ENCODE measurements around the gene CREB3. TPM values are rescaled to one million over a fixed set of nuclear protein-coding genes. Genes with fewer than 3 reads are reported as not detected.

Gene CREB3
- total and polyA plus RNA-seq, 2 of the 4 experiments (the other 2 are of a cell fraction): 60.7 to 106 TPM

DNA sequence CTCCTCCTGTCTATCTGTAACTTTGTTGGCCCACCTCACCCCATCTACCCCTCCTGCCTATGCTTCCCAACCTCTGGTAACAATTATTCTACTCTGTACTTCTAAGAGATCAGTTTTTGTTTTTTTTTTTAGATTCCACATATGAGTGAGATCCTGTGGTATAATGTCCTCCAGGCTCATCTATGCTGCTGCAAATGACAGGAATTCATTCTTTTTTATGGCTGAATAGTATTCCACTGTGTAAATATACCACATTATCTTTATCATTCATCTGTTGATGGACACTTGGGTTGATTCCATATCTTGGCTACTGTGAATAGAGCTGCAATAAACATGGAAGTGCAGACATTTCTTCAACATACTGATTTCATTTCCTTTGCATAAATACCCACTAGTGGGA is 51.0 kb downstream of the CREB3 start:
- Histone ChIP-seq H3K79me1 (ENCODE audit: low read depth in 1 of 2, low read length in 2 of 2) (no peaks in the 10 kb centered on the region), H3K27me3 (ENCODE audit: control insufficient read depth, insufficient read depth, low read length) (peaks cover 39% of the 10 kb centered on the region), H2AK9ac (replicated peaks; ENCODE audit: low read depth, low read length, poor library complexity) (no peak overlapping the region), H3K4me3 (ENCODE audit: insufficient read depth, low read depth, low read length) (no peak overlapping the region), H2AK5ac (ENCODE audit: low read depth, low read length) (no peak overlapping the region), H3K56ac (ENCODE audit: extremely low read depth, insufficient read depth, low read length) (no peak overlapping the region), H2BK15ac (ENCODE audit: low read depth, low read length) (no peak overlapping the region), H3K9me3 (ENCODE audit: control insufficient read depth, insufficient read depth, low read length) (no peaks in the 10 kb centered on the region), H3K36me3 (ENCODE audit: control insufficient read depth, insufficient read depth, low read length) (no peaks in the 10 kb centered on the region), H2BK120ac (ENCODE audit: low read depth, low read length) (no peak overlapping the region), H3K4me2 (ENCODE audit: low read depth, low read length) (no peak overlapping the region), H3K9ac (ENCODE audit: low read depth, low read length) (no peak overlapping the region), H3K18ac (ENCODE audit: low read depth, low read length) (no peak overlapping the region), H4K5ac (ENCODE audit: low read depth, low read length) (no peak overlapping the region), H3K4me1 (ENCODE audit: control insufficient read depth, insufficient read depth, low read length) (no peaks in the 10 kb centered on the region), H3K4ac (ENCODE audit: low read depth, low read length) (no peak overlapping the region), H2BK5ac (ENCODE audit: low read depth, low read length, poor library complexity, severe bottlenecking) (no peak overlapping the region), H4K20me1 (ENCODE audit: insufficient read depth, low read length) (no peaks in the 10 kb centered on the region), H3K27ac (ENCODE audit: insufficient read depth, low read length) (no peak overlapping the region), H3K14ac (replicated peaks; ENCODE audit: low read depth, low read length) (no peak overlapping the region), H2BK20ac (ENCODE audit: low read depth, low read length) (no peak overlapping the region), H4K91ac (ENCODE audit: insufficient read depth, low read depth, low read length) (no peak overlapping the region), H3K9me1 (ENCODE audit: insufficient read depth, low read length) (no peaks in the 10 kb centered on the region; the same call in 1 of the 2 replicates), H4K8ac (ENCODE audit: low read depth in 2 of 2, low read length in 2 of 2) (no peak overlapping the region), H2AFZ (replicated peaks; ENCODE audit: low read length, poor library complexity) (no peak overlapping the region), H3K23ac (ENCODE audit: low read depth, low read length) (no peak overlapping the region)
- dilution Hi-C loops (cut with HindIII; ENCODE audit: low sequenced_read_pairs, unreplicated experiment): no loop called here
- DNase-seq: no peak
- CTCF ChIA-PET: no interaction called here
- no peak for ATAC-seq (ENCODE audit: low read depth)
- TF ChIP-seq, protein P1, sequence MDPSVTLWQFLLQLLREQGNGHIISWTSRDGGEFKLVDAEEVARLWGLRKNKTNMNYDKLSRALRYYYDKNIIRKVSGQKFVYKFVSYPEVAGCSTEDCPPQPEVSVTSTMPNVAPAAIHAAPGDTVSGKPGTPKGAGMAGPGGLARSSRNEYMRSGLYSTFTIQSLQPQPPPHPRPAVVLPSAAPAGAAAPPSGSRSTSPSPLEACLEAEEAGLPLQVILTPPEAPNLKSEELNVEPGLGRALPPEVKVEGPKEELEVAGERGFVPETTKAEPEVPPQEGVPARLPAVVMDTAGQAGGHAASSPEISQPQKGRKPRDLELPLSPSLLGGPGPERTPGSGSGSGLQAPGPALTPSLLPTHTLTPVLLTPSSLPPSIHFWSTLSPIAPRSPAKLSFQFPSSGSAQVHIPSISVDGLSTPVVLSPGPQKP (IDR thresholded peaks at IDR 0.05; ENCODE audit: borderline replicate concordance, low read depth, low read length): no peak
- in situ Hi-C loops (cut with MboI; ENCODE audit: low sequenced_read_pairs): no loop called here
- intact Hi-C loops (cut with micrococcal nuclease): no loop called here
- POLR2A ChIA-PET (ENCODE audit: unreplicated experiment): no interaction called here
- BruUV-seq (replicated peaks): no TSS peak

Small RNA genes within 50 kb of the gene (microRNA-seq; reads per million reads assigned to microRNA genes)
- gene MIR6852 (ENCODE audit: unreplicated experiment) (1.5 reads per million), gene MIR6853 (ENCODE audit: insufficient read depth in 1 of 2, insufficient read length in 1 of 2, unreplicated experiment in 1 of 2) (0.73 to 4.1 reads per million in 2 experiments)

Small RNA genes within 50 kb of the gene (small RNA-seq; reads per million reads assigned to genes)
- 0 to 2.0 (median 0) reads per million in 5 experiments for gene MIR6853

Other genes with a start within 250 kb of the CREB3 start
- gene RUSC2, start 242.6 kb upstream of the CREB3 start, total RNA-seq (2012; rRNA removed): 17.4 and 18.3 TPM in 2 replicates
- 35.4 and 42.8 TPM in 2 replicates for gene RUSC2, start 242.6 kb upstream of the CREB3 start, polyA plus RNA-seq (2012; rRNA removed)
- 3.1 and 3.4 TPM in 2 replicates for gene TESK1, start 127.4 kb upstream of the CREB3 start, total RNA-seq (2012; rRNA removed)
- 21.0 and 22.9 TPM in 2 replicates for gene TESK1, start 127.4 kb upstream of the CREB3 start, polyA plus RNA-seq (2012; rRNA removed)
- gene CD72, start 114.3 kb upstream of the CREB3 start, total RNA-seq (2012; rRNA removed): 0.36 TPM in 1 of 2 replicates, not detected in the other
- 0.09 and 0.58 TPM in 2 replicates for gene CD72, start 114.3 kb upstream of the CREB3 start, polyA plus RNA-seq (2012; rRNA removed)
- not detected in 2 replicates for gene SIT1, start 81.7 kb upstream of the CREB3 start, total RNA-seq (2012; rRNA removed)
- gene SIT1, start 81.7 kb upstream of the CREB3 start, polyA plus RNA-seq (2012; rRNA removed): not detected in 2 replicates
- 13,690 and 21,707 TPM in 2 replicates for gene RMRP, start 74.6 kb upstream of the CREB3 start, total RNA-seq (2012; rRNA removed)
- gene RMRP, start 74.6 kb upstream of the CREB3 start, polyA plus RNA-seq (2012; rRNA removed): 39.7 and 88.0 TPM in 2 replicates
- gene CCDC107, start 74.4 kb upstream of the CREB3 start, total RNA-seq (2012; rRNA removed): 6.8 and 10.0 TPM in 2 replicates
- gene CCDC107, start 74.4 kb upstream of the CREB3 start, polyA plus RNA-seq (2012; rRNA removed): 21.1 and 24.4 TPM in 2 replicates
- gene ARHGEF39, start 67.5 kb upstream of the CREB3 start, total RNA-seq (2012; rRNA removed): 0.56 and 2.5 TPM in 2 replicates
- gene ARHGEF39, start 67.5 kb upstream of the CREB3 start, polyA plus RNA-seq (2012; rRNA removed): 2.1 and 2.8 TPM in 2 replicates
- gene CA9, start 58.7 kb upstream of the CREB3 start, total RNA-seq (2012; rRNA removed): 0.54 and 0.56 TPM in 2 replicates
- 3.7 and 3.9 TPM in 2 replicates for gene CA9, start 58.7 kb upstream of the CREB3 start, polyA plus RNA-seq (2012; rRNA removed)
- gene TPM2, start 42.7 kb upstream of the CREB3 start, total RNA-seq (2012; rRNA removed): 960 and 1,994 TPM in 2 replicates
- gene TPM2, start 42.7 kb upstream of the CREB3 start, polyA plus RNA-seq (2012; rRNA removed): 2,500 and 2,548 TPM in 2 replicates
- gene TLN1, start 471 bp upstream of the CREB3 start, total RNA-seq (2012; rRNA removed): 337 and 346 TPM in 2 replicates
- 224 and 228 TPM in 2 replicates for gene TLN1, start 471 bp upstream of the CREB3 start, polyA plus RNA-seq (2012; rRNA removed)
- gene GBA2, start 16.6 kb downstream of the CREB3 start, total RNA-seq (2012; rRNA removed): 14.2 and 18.1 TPM in 2 replicates
- gene GBA2, start 16.6 kb downstream of the CREB3 start, polyA plus RNA-seq (2012; rRNA removed): 37.0 and 38.2 TPM in 2 replicates
- 10.2 and 10.8 TPM in 2 replicates for gene RGP1, start 16.6 kb downstream of the CREB3 start, total RNA-seq (2012; rRNA removed)
- 13.5 and 14.3 TPM in 2 replicates for gene RGP1, start 16.6 kb downstream of the CREB3 start, polyA plus RNA-seq (2012; rRNA removed)
- not detected in 2 replicates for gene MSMP, start 21.6 kb downstream of the CREB3 start, total RNA-seq (2012; rRNA removed)
- not detected in 2 replicates for gene MSMP, start 21.6 kb downstream of the CREB3 start, polyA plus RNA-seq (2012; rRNA removed)
- 5.2 and 6.4 TPM in 2 replicates for gene NPR2, start 58.9 kb downstream of the CREB3 start, total RNA-seq (2012; rRNA removed)
- gene NPR2, start 58.9 kb downstream of the CREB3 start, polyA plus RNA-seq (2012; rRNA removed): 29.9 and 35.7 TPM in 2 replicates
- 0.28 and 0.72 TPM in 2 replicates for gene SPAG8, start 79.6 kb downstream of the CREB3 start, total RNA-seq (2012; rRNA removed)
- 0.62 and 0.84 TPM in 2 replicates for gene SPAG8, start 79.6 kb downstream of the CREB3 start, polyA plus RNA-seq (2012; rRNA removed)
- 6.7 and 7.5 TPM in 2 replicates for gene HINT2, start 82.4 kb downstream of the CREB3 start, total RNA-seq (2012; rRNA removed)
- 17.4 and 20.6 TPM in 2 replicates for gene HINT2, start 82.4 kb downstream of the CREB3 start, polyA plus RNA-seq (2012; rRNA removed)
- not detected in 2 replicates for gene FAM221B, start 96.1 kb downstream of the CREB3 start, total RNA-seq (2012; rRNA removed)
- gene FAM221B, start 96.1 kb downstream of the CREB3 start, polyA plus RNA-seq (2012; rRNA removed): not detected in 2 replicates
- 0.56 and 0.72 TPM in 2 replicates for gene TMEM8B, start 96.6 kb downstream of the CREB3 start, total RNA-seq (2012; rRNA removed)
- 8.2 and 8.3 TPM in 2 replicates for gene TMEM8B, start 96.6 kb downstream of the CREB3 start, polyA plus RNA-seq (2012; rRNA removed)
- not detected in 2 replicates for gene OR13J1, start 137.7 kb downstream of the CREB3 start, total RNA-seq (2012; rRNA removed)
- not detected in 2 replicates for gene OR13J1, start 137.7 kb downstream of the CREB3 start, polyA plus RNA-seq (2012; rRNA removed)
- 1.1 and 1.7 TPM in 2 replicates for gene HRCT1, start 173.5 kb downstream of the CREB3 start, total RNA-seq (2012; rRNA removed)
- 3.9 and 4.4 TPM in 2 replicates for gene HRCT1, start 173.5 kb downstream of the CREB3 start, polyA plus RNA-seq (2012; rRNA removed)
- gene SPAAR, start 176.8 kb downstream of the CREB3 start, total RNA-seq (2012; rRNA removed): 0.18 and 0.28 TPM in 2 replicates
- 0.24 and 0.32 TPM in 2 replicates for gene SPAAR, start 176.8 kb downstream of the CREB3 start, polyA plus RNA-seq (2012; rRNA removed)
- 0.56 and 0.90 TPM in 2 replicates for gene OR2S2, start 225.5 kb downstream of the CREB3 start, total RNA-seq (2012; rRNA removed)
- 0.20 and 0.46 TPM in 2 replicates for gene OR2S2, start 225.5 kb downstream of the CREB3 start, polyA plus RNA-seq (2012; rRNA removed)

Measured in IMR-90 (cell line).